NCI-H2107 treated with DMSO at 0.1 percent for 48 hours (cell line): ENCODE data around the gene PPP1R1B.

Source experiments
- DNase-seq: peaks from one replicate; lab custom pipeline; 2025; ENCODE audit not compliant: unreplicated experiment; lab: John Stamatoyannopoulos, UW

Gene PPP1R1B

GRCh38 chr17:39651923-39652586 lies 25.3 kb downstream of the PPP1R1B start:
- DNase-seq = no peak

GRCh38 chr17:39652587-39653315 lies 26.0 kb downstream of the PPP1R1B start:
- DNase-seq = no peak

- no peak for DNase-seq
These were observed 26.5 kb downstream of the PPP1R1B start for GRCh38 chr17:39653316-39653661.

- DNase-seq = no peak
These were observed 27.0 kb downstream of the PPP1R1B start for GRCh38 chr17:39653662-39654331.

- no peak for DNase-seq
These were observed 28.4 kb downstream of the PPP1R1B start for GRCh38 chr17:39655105-39655504.

- DNase-seq = no peak
These were observed 31.6 kb downstream of the PPP1R1B start for GRCh38 chr17:39658346-39658745.

- DNase-seq = no peak
These were observed 32.0 kb downstream of the PPP1R1B start for GRCh38 chr17:39658760-39659159.

GRCh38 chr17:39659279-39660010 lies 32.7 kb downstream of the PPP1R1B start:
- DNase-seq = no peak

GRCh38 chr17:39660011-39660360 lies 33.2 kb downstream of the PPP1R1B start:
- DNase-seq = no peak

- no peak for DNase-seq
These were observed 33.9 kb downstream of the PPP1R1B start for GRCh38 chr17:39660397-39661385.

- no peak for DNase-seq
These were observed 35.2 kb downstream of the PPP1R1B start for GRCh38 chr17:39661744-39662541.

GRCh38 chr17:39662551-39663339 lies 36.0 kb downstream of the PPP1R1B start:
- no peak for DNase-seq

GRCh38 chr17:39663340-39663687 lies 36.6 kb downstream of the PPP1R1B start:
- DNase-seq = no peak

GRCh38 chr17:39663688-39664580 lies 37.2 kb downstream of the PPP1R1B start:
- DNase-seq = no peak

GRCh38 chr17:39664581-39665561 lies 38.1 kb downstream of the PPP1R1B start, which contains the start of gene TCAP:
Gene TCAP, plus strand, starts transcription at chr17:39665349. Its CDS starts 11 bp downstream, at chr17:39665360.
- no peak for DNase-seq

GRCh38 chr17:39665642-39666224 lies 39.0 kb downstream of the PPP1R1B start:
- no peak for DNase-seq
